Thymus (tissue), 11 donors: Measurements from ENCODE around the gene HLA-DOA. TPM values are rescaled to one million over a fixed set of nuclear protein-coding genes. Genes with fewer than 3 reads are reported as not detected.

ENCODE experiments used
- DNase-seq, 9 donors: peaks; one replicate each; pipeline ENCODE4 v3.0.0-alpha.2; 2013; ENCODE audit warnings: low spot score in 9 of 9, low read depth in 6 of 9, missing footprints in 1 of 9
- H3K27ac ChIP-seq, 2 donors: one replicate each; pipeline ENCODE4 v1.5.1; 2013; ENCODE audit warnings: control low read depth in 1 of 2, low read depth in 1 of 2, low read length in 1 of 2, mild to moderate bottlenecking in 1 of 2, moderate library complexity in 1 of 2
- H3K27me3 ChIP-seq, 2 donors: one replicate each; pipeline ENCODE4 v1.5.1; 2013; ENCODE audit warnings: low read length in 1 of 2; ENCODE audit not compliant: control insufficient read depth in 2 of 2, insufficient read depth in 1 of 2
- H3K36me3 ChIP-seq, 2 donors: one replicate each; pipeline ENCODE4 v1.5.1; 2013; ENCODE audit warnings: low read length in 1 of 2, mild to moderate bottlenecking in 1 of 2, moderate library complexity in 1 of 2; ENCODE audit not compliant: control insufficient read depth in 2 of 2, insufficient read depth in 2 of 2
- H3K4me1 ChIP-seq, 2 donors: one replicate each; pipeline ENCODE4 v1.5.1; 2013; ENCODE audit warnings: low read length in 2 of 2; ENCODE audit not compliant: control insufficient read depth in 2 of 2, insufficient read depth in 2 of 2
- H3K4me3 ChIP-seq, 2 donors: one replicate each; pipeline ENCODE4 v1.5.1; 2013; ENCODE audit warnings: low read length in 2 of 2, control low read depth in 1 of 2, mild to moderate bottlenecking in 1 of 2
- H3K9me3 ChIP-seq, 2 donors: one replicate each; pipeline ENCODE4 v1.5.1; 2013; ENCODE audit warnings: low read length in 1 of 2, mild to moderate bottlenecking in 1 of 2; ENCODE audit not compliant: control insufficient read depth in 2 of 2, insufficient read depth in 1 of 2
- WGBS: extraction: QIAGEN DNeasy Blood & Tissue Kit; methylation state at CpG from one replicate; pipeline ENCODE4 v1.1.7; 2013; 5-methylcytosine and 5-hydroxymethylcytosine counted together
- polyA plus RNA-seq: library from polyadenylated mRNA; stranded (reverse); fragments of 200-250 nt; gene quantifications from one replicate; pipeline ENCODE4 v1.2.3, GENCODE V29; 2013
- total RNA-seq: library from RNA; stranded (reverse); fragments of 120-200 nt; gene quantifications from one replicate; pipeline ENCODE4 v1.2.4, GENCODE V29; 2013
- donor health status: healthy.

Gene HLA-DOA
- total and polyA plus RNA-seq, 2 donors = 27.9 to 38.8 TPM

- H3K27ac ChIP-seq = no peak overlapping the region
- 93% methylated on average over 1 of the region's 1 CpG for WGBS
- no peak for DNase-seq
- no peaks in the 10 kb centered on the region for H3K27me3 ChIP-seq
- H3K36me3 ChIP-seq = peaks cover 26 to 52% of the 10 kb centered on the region in 2 donors
- no peaks in the 10 kb centered on the region for H3K9me3 ChIP-seq
- H3K4me3 ChIP-seq = no peak overlapping the region
- peaks cover 2 to 9% of the 10 kb centered on the region in 2 donors for H3K4me1 ChIP-seq
Measured at GRCh38 chr6:32983493-32983848, 25.9 kb downstream of the HLA-DOA start.

GRCh38 chr6:32982702-32983492, 26.5 kb downstream of the HLA-DOA start:
- H3K4me1 ChIP-seq = peaks cover 2 to 9% of the 10 kb centered on the region in 2 donors
- peaks cover 32 to 58% of the 10 kb centered on the region in 2 donors for H3K36me3 ChIP-seq

GRCh38 chr6:32982084-32982701, 27.2 kb downstream of the HLA-DOA start:
- H3K4me1 ChIP-seq = peaks cover 2 to 9% of the 10 kb centered on the region in 2 donors

More at GRCh38 chr6:32982702-32983492, 26.5 kb downstream of the HLA-DOA start:
- no peak for DNase-seq
- H3K27me3 ChIP-seq = no peaks in the 10 kb centered on the region
- no peak overlapping the region for H3K4me3 ChIP-seq
- no peaks in the 10 kb centered on the region for H3K9me3 ChIP-seq
- WGBS = 88% methylated on average over 6 of the region's 6 CpGs
- H3K27ac ChIP-seq = no peak overlapping the region

GRCh38 chr6:32980488-32981038, 28.8 kb downstream of the HLA-DOA start:
- Histone ChIP-seq H3K27ac (no peak overlapping the region), H3K36me3 (peaks cover 54 to 82% of the 10 kb centered on the region in 2 donors), H3K9me3 (no peaks in the 10 kb centered on the region), H3K4me3 (no peak overlapping the region), H3K27me3 (no peaks in the 10 kb centered on the region), H3K4me1 (peaks cover 2 to 18% of the 10 kb centered on the region in 2 donors)
- DNase-seq = no peak
- WGBS = 88% methylated on average over 11 of the region's 11 CpGs

More at GRCh38 chr6:32982084-32982701, 27.2 kb downstream of the HLA-DOA start:
- H3K9me3 ChIP-seq = no peaks in the 10 kb centered on the region
- no peaks in the 10 kb centered on the region for H3K27me3 ChIP-seq
- WGBS = 92% methylated on average over 8 of the region's 8 CpGs
- peaks cover 39 to 65% of the 10 kb centered on the region in 2 donors for H3K36me3 ChIP-seq
- no peak for DNase-seq
- H3K27ac ChIP-seq = no peak overlapping the region
- no peak overlapping the region for H3K4me3 ChIP-seq

GRCh38 chr6:32979720-32980487, 29.5 kb downstream of the HLA-DOA start:
- 93% methylated on average over 12 of the region's 12 CpGs for WGBS
- Histone ChIP-seq H3K27me3 (no peaks in the 10 kb centered on the region), H3K4me1 (peaks cover 5 to 23% of the 10 kb centered on the region in 2 donors), H3K36me3 (peaks cover 56 to 88% of the 10 kb centered on the region in 2 donors), H3K4me3 (no peak overlapping the region), H3K27ac (no peak overlapping the region), H3K9me3 (no peaks in the 10 kb centered on the region)
- DNase-seq = no peak

- Histone ChIP-seq H3K36me3 (peaks cover 64 to 98% of the 10 kb centered on the region in 2 donors), H3K4me1 (peaks cover 6 to 21% of the 10 kb centered on the region in 2 donors), H3K9me3 (no peaks in the 10 kb centered on the region), H3K27ac (no peak overlapping the region), H3K27me3 (no peaks in the 10 kb centered on the region), H3K4me3 (no peak overlapping the region)
- DNase-seq = no peak
- WGBS = 95% methylated on average over 7 of the region's 7 CpGs
Measured at GRCh38 chr6:32977953-32978324, 31.5 kb downstream of the HLA-DOA start.

GRCh38 chr6:32977272-32977952, 32.0 kb downstream of the HLA-DOA start:
- WGBS = 94% methylated on average over 10 of the region's 10 CpGs
- Histone ChIP-seq H3K4me3 (no peak overlapping the region), H3K36me3 (peaks cover 67 to 98% of the 10 kb centered on the region in 2 donors), H3K27ac (no peak overlapping the region), H3K27me3 (no peaks in the 10 kb centered on the region), H3K4me1 (peaks cover 6 to 21% of the 10 kb centered on the region in 2 donors), H3K9me3 (no peaks in the 10 kb centered on the region)
- no peak for DNase-seq

GRCh38 chr6:32976334-32977069, 32.9 kb downstream of the HLA-DOA start:
- peaks cover 6 to 21% of the 10 kb centered on the region in 2 donors for H3K4me1 ChIP-seq
- H3K27ac ChIP-seq = no peak overlapping the region
- H3K4me3 ChIP-seq = no peak overlapping the region
- no peaks in the 10 kb centered on the region for H3K27me3 ChIP-seq
- DNase-seq = no peak
- H3K36me3 ChIP-seq = peaks cover 67 to 92% of the 10 kb centered on the region in 2 donors
- H3K9me3 ChIP-seq = no peaks in the 10 kb centered on the region
- WGBS = 96% methylated on average over 7 of the region's 7 CpGs
